ENCODE results near the gene ISL2. TPM values are rescaled to one million over a fixed set of nuclear protein-coding genes. Genes with fewer than 3 reads are reported as not detected.

Gene ISL2
- total and polyA plus RNA-seq, 4 donors = 0.22 to 0.86 (median 0.38) TPM; not detected in 1

DNA sequence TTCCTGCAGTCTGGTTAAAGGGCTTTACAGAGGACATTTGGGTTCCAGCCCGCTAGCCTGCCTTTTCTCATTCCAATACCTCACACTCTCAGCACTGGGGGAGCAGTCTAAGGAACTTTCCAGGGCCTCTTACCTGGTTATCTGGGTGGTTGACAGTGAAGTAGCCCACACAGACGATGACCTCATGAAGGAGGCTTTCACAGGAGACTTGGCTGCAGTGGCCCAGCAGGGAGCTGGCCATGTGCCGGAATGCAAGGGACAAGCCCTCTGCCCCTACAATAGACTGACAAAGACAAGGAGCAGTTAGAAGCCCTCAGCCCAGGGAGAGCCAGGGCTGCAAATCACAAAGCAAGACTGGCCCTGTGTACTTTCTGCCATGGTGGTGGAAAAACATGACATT, 39.5 kb downstream of the ISL2 start:
- no peaks in the 10 kb centered on the region for H3K9me3 ChIP-seq (ENCODE audit: control insufficient read depth in 4 of 4, insufficient read depth in 3 of 4, low read length in 3 of 4)
- H3K27me3 ChIP-seq (ENCODE audit: control insufficient read depth in 3 of 3, insufficient read depth in 3 of 3, low read length in 2 of 3) = no peaks in the 10 kb centered on the region
- H3K4me3 ChIP-seq = no peak overlapping the region
- ATAC-seq (ENCODE audit: insufficient read depth, low FRiP score) (no peak), DNase-seq (no peak)
- WGBS, 2 donors = 85 to 91% methylated on average over 3 of the region's 3 CpGs
- H3K36me3 ChIP-seq (ENCODE audit: control insufficient read depth in 4 of 4, insufficient read depth in 4 of 4, low read length in 4 of 4) = peaks cover 0 to 8% (median 3%) of the 10 kb centered on the region in 4 donors
- peaks cover 0 to 13% (median 0%) of the 10 kb centered on the region in 5 donors for H3K4me1 ChIP-seq (ENCODE audit: control insufficient read depth in 5 of 5, insufficient read depth in 5 of 5, low read length in 5 of 5)
- TF ChIP-seq, protein P1, sequence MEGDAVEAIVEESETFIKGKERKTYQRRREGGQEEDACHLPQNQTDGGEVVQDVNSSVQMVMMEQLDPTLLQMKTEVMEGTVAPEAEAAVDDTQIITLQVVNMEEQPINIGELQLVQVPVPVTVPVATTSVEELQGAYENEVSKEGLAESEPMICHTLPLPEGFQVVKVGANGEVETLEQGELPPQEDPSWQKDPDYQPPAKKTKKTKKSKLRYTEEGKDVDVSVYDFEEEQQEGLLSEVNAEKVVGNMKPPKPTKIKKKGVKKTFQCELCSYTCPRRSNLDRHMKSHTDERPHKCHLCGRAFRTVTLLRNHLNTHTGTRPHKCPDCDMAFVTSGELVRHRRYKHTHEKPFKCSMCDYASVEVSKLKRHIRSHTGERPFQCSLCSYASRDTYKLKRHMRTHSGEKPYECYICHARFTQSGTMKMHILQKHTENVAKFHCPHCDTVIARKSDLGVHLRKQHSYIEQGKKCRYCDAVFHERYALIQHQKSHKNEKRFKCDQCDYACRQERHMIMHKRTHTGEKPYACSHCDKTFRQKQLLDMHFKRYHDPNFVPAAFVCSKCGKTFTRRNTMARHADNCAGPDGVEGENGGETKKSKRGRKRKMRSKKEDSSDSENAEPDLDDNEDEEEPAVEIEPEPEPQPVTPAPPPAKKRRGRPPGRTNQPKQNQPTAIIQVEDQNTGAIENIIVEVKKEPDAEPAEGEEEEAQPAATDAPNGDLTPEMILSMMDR (IDR thresholded peaks at IDR 0.05; ENCODE audit: control extremely low read depth, extremely low read depth) = no peak
- no peak overlapping the region for H3K27ac ChIP-seq (ENCODE audit: low read depth in 1 of 2, low read length in 1 of 2)
- no peak overlapping the region for H3K9ac ChIP-seq (ENCODE audit: insufficient read depth in 1 of 2, low read length in 2 of 2)

DNA sequence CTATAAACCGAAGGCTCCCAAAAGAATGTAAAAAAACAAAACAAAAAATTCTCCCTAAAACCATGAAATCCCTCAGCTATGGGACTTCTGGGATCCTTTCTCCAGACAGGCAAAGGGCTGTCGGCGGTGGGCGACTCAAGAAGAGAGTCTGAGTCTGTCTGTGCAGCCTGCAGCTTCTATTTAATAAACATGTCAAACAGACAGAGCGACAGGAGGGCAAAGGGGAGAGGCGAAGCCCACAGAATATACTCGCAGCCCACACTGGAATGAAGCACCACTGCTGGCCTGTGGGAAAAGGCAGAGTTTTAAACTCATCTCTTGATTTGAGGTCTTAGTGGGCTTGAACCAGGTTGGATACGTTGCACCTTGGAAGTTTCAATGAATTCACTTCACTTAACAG, 40.2 kb downstream of the ISL2 start:
- Histone ChIP-seq H3K9me3 (ENCODE audit: control insufficient read depth in 4 of 4, insufficient read depth in 3 of 4, low read length in 3 of 4) (no peaks in the 10 kb centered on the region), H3K9ac (ENCODE audit: insufficient read depth in 1 of 2, low read length in 2 of 2) (no peak overlapping the region), H3K4me3 (no peak overlapping the region), H3K27me3 (ENCODE audit: control insufficient read depth in 3 of 3, insufficient read depth in 3 of 3, low read length in 2 of 3) (no peaks in the 10 kb centered on the region), H3K4me1 (ENCODE audit: control insufficient read depth in 5 of 5, insufficient read depth in 5 of 5, low read length in 5 of 5) (peaks cover 0 to 13% (median 0%) of the 10 kb centered on the region in 5 donors), H3K36me3 (ENCODE audit: control insufficient read depth in 4 of 4, insufficient read depth in 4 of 4, low read length in 4 of 4) (peaks cover 0 to 8% (median 4%) of the 10 kb centered on the region in 4 donors), H3K27ac (ENCODE audit: low read depth in 1 of 2, low read length in 1 of 2) (no peak overlapping the region)
- DNase-seq (peak in 2 of 3 donors; percentile 33 to 34), ATAC-seq (ENCODE audit: insufficient read depth, low FRiP score) (no peak)
- TF ChIP-seq, protein P1 (IDR thresholded peaks at IDR 0.05; ENCODE audit: control extremely low read depth, extremely low read depth) = no peak
- 84 to 86% methylated on average over 8 of the region's 8 CpGs for WGBS, 2 donors

DNA sequence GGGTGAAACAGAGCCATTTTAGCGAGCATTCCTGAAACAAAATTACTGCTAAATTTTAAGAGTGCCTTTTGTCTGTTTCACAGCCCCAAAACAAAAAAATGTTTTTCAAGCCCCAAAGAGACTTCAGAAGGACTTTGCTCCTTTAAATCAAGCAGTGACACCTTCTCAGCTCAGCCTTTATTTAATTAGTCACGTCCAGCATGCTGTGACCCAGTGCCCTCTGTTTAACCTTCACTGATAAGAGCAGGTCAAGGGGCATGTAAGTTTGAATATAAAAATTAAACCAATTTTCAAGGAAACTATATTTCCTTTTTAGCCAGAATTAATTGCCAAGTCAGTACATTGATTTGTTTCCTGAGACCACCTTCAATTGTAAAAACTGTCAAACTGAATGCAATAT, 40.6 kb downstream of the ISL2 start:
- TF ChIP-seq, protein P1 (IDR thresholded peaks at IDR 0.05; ENCODE audit: control extremely low read depth, extremely low read depth) = no peak
- H3K9me3 ChIP-seq (ENCODE audit: control insufficient read depth in 4 of 4, insufficient read depth in 3 of 4, low read length in 3 of 4) = no peaks in the 10 kb centered on the region
- H3K4me1 ChIP-seq (ENCODE audit: control insufficient read depth in 5 of 5, insufficient read depth in 5 of 5, low read length in 5 of 5) = peaks cover 0 to 13% (median 0%) of the 10 kb centered on the region in 5 donors
- no peak for DNase-seq
- H3K36me3 ChIP-seq (ENCODE audit: control insufficient read depth in 4 of 4, insufficient read depth in 4 of 4, low read length in 4 of 4) = peaks cover 0 to 5% (median 3%) of the 10 kb centered on the region in 4 donors
- ATAC-seq (ENCODE audit: insufficient read depth, low FRiP score) = no peak
- no peak overlapping the region for H3K9ac ChIP-seq (ENCODE audit: insufficient read depth in 1 of 2, low read length in 2 of 2)
- H3K27ac ChIP-seq (ENCODE audit: low read depth in 1 of 2, low read length in 1 of 2) = no peak overlapping the region
- 66 to 86% methylated on average over 2 of the region's 2 CpGs for WGBS, 2 donors
- no peak overlapping the region for H3K4me3 ChIP-seq
- no peaks in the 10 kb centered on the region for H3K27me3 ChIP-seq (ENCODE audit: control insufficient read depth in 3 of 3, insufficient read depth in 3 of 3, low read length in 2 of 3)

DNA sequence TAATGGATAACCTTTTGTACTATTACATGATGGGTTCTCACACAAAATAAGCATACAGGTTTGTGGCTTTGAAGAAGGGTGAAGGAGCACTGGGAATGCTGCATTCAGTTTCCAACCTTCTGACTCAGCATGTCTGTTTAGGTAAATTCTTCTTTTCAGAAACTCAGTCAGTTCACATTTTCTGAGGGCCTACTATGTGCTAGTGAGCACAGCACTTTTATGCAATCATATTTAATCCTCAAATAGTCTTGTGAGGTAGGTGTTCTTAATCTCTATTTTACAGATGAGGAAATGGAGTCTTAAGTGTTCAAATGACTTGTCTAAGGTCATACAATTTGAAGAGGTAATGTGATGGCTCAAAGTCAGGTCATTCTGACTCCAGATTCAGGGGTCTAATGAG, 41.2 kb downstream of the ISL2 start:
- TF ChIP-seq, protein P1 (IDR thresholded peaks at IDR 0.05; ENCODE audit: control extremely low read depth, extremely low read depth) = no peak
- Histone ChIP-seq H3K4me1 (ENCODE audit: control insufficient read depth in 5 of 5, insufficient read depth in 5 of 5, low read length in 5 of 5) (peaks cover 0 to 13% (median 0%) of the 10 kb centered on the region in 5 donors), H3K9me3 (ENCODE audit: control insufficient read depth in 4 of 4, insufficient read depth in 3 of 4, low read length in 3 of 4) (no peaks in the 10 kb centered on the region), H3K9ac (ENCODE audit: insufficient read depth in 1 of 2, low read length in 2 of 2) (no peak overlapping the region), H3K36me3 (ENCODE audit: control insufficient read depth in 4 of 4, insufficient read depth in 4 of 4, low read length in 4 of 4) (peaks cover 0 to 4% (median 3%) of the 10 kb centered on the region in 4 donors), H3K27ac (ENCODE audit: low read depth in 1 of 2, low read length in 1 of 2) (no peak overlapping the region), H3K4me3 (no peak overlapping the region), H3K27me3 (ENCODE audit: control insufficient read depth in 3 of 3, insufficient read depth in 3 of 3, low read length in 2 of 3) (no peaks in the 10 kb centered on the region)
- DNase-seq = no peak
- ATAC-seq (ENCODE audit: insufficient read depth, low FRiP score) = no peak

Measured in lung (tissue), 12 donors.